Stimulated activated effector memory CD8-positive, alpha-beta T cell treated with anti-CD3 and anti-CD28 coated beads, Interleukin-12 subunit alpha, Interleukin-12 subunit beta, amount 100 ng/mL, for 72 hours (primary cell): ENCODE measurements around the gene HUNK.

Experiments
- ATAC-seq: fragments of 150-1000 bp; cut with Tn5 transposase; 2 replicates; pipeline ENCODE4 v1.10.0; 2021
- DNase-seq, 2 donors: peaks; one replicate each; pipeline ENCODE4 v3.0.0; 2021 to 2022; ENCODE audit warnings: low spot score in 2 of 2
- H3K27ac Mint-ChIP-seq: one replicate; pipeline ENCODE4 v1.8.0; 2022; ENCODE audit warnings: mild to moderate bottlenecking, mixed read lengths
- H3K36me3 Mint-ChIP-seq: one replicate; pipeline ENCODE4 v1.8.0; 2022; ENCODE audit warnings: mild to moderate bottlenecking, mixed read lengths
- H3K4me1 Mint-ChIP-seq: one replicate; pipeline ENCODE4 v1.8.0; 2022; ENCODE audit warnings: mixed read lengths
- H3K4me3 Mint-ChIP-seq: one replicate; pipeline ENCODE4 v1.8.0; 2022; ENCODE audit warnings: mild to moderate bottlenecking, mixed read lengths
- H3K9me3 Mint-ChIP-seq: one replicate; pipeline ENCODE4 v1.8.0; 2022; ENCODE audit warnings: mixed read lengths

Gene HUNK

GRCh38 chr21:31872452-31873274, at the start of gene HUNK:
Gene HUNK (plus strand): TSS chr21:31873020. CDS start chr21:31873675, 655 bp downstream.
- no peaks in the 10 kb centered on the region for H3K9me3 Mint-ChIP-seq
- H3K4me3 Mint-ChIP-seq = peak within 1 kb of the TSS; percentile 55
- no peaks in the 10 kb centered on the region for H3K36me3 Mint-ChIP-seq
- H3K4me1 Mint-ChIP-seq = peaks cover 7% of the 10 kb centered on the region
- ATAC-seq = peak; percentile 31
- H3K27ac Mint-ChIP-seq = no peak within 1 kb of the TSS
- no peak for DNase-seq

- DNase-seq (no peak), ATAC-seq (no peak)
- H3K36me3 Mint-ChIP-seq = no peaks in the 10 kb centered on the region
- H3K9me3 Mint-ChIP-seq = no peaks in the 10 kb centered on the region
- no peaks in the 10 kb centered on the region for H3K4me1 Mint-ChIP-seq
- H3K4me3 Mint-ChIP-seq = no peak overlapping the region
- no peak overlapping the region for H3K27ac Mint-ChIP-seq
Measured at GRCh38 chr21:31829736-31830472, 42.9 kb upstream of the HUNK start.

GRCh38 chr21:31830701-31831100, 42.1 kb upstream of the HUNK start:
- H3K9me3 Mint-ChIP-seq = no peaks in the 10 kb centered on the region
- no peaks in the 10 kb centered on the region for H3K4me1 Mint-ChIP-seq
- ATAC-seq (no peak), DNase-seq (no peak)
- H3K27ac Mint-ChIP-seq = no peak overlapping the region
- H3K4me3 Mint-ChIP-seq = no peak overlapping the region
- H3K36me3 Mint-ChIP-seq = no peaks in the 10 kb centered on the region

GRCh38 chr21:31837041-31837440, 35.8 kb upstream of the HUNK start:
- H3K27ac Mint-ChIP-seq = no peak overlapping the region
- H3K4me3 Mint-ChIP-seq = no peak overlapping the region
- H3K4me1 Mint-ChIP-seq = no peaks in the 10 kb centered on the region
- DNase-seq (no peak), ATAC-seq (no peak)
- no peaks in the 10 kb centered on the region for H3K36me3 Mint-ChIP-seq
- H3K9me3 Mint-ChIP-seq = no peaks in the 10 kb centered on the region

- Mint-ChIP-seq H3K36me3 (no peaks in the 10 kb centered on the region), H3K27ac (no peak overlapping the region), H3K4me3 (no peak overlapping the region), H3K9me3 (no peaks in the 10 kb centered on the region), H3K4me1 (no peaks in the 10 kb centered on the region)
- no peak for ATAC-seq
- no peak for DNase-seq
Measured at GRCh38 chr21:31837618-31838390, 35.0 kb upstream of the HUNK start.

GRCh38 chr21:31838586-31839355, 34.0 kb upstream of the HUNK start:
- H3K36me3 Mint-ChIP-seq = no peaks in the 10 kb centered on the region
- no peak overlapping the region for H3K27ac Mint-ChIP-seq
- ATAC-seq (no peak), DNase-seq (no peak)
- H3K9me3 Mint-ChIP-seq = no peaks in the 10 kb centered on the region
- no peak overlapping the region for H3K4me3 Mint-ChIP-seq
- H3K4me1 Mint-ChIP-seq = no peaks in the 10 kb centered on the region

- Mint-ChIP-seq H3K9me3 (no peaks in the 10 kb centered on the region), H3K4me3 (no peak overlapping the region), H3K27ac (no peak overlapping the region), H3K4me1 (no peaks in the 10 kb centered on the region), H3K36me3 (no peaks in the 10 kb centered on the region)
- DNase-seq = no peak
- ATAC-seq = no peak
Measured at GRCh38 chr21:31844206-31844605, 28.6 kb upstream of the HUNK start.

GRCh38 chr21:31845151-31845729, 27.6 kb upstream of the HUNK start:
- no peak for ATAC-seq
- no peaks in the 10 kb centered on the region for H3K9me3 Mint-ChIP-seq
- no peak for DNase-seq
- no peaks in the 10 kb centered on the region for H3K4me1 Mint-ChIP-seq
- H3K27ac Mint-ChIP-seq = no peak overlapping the region
- H3K4me3 Mint-ChIP-seq = no peak overlapping the region
- no peaks in the 10 kb centered on the region for H3K36me3 Mint-ChIP-seq

- no peak for DNase-seq
- Mint-ChIP-seq H3K4me3 (no peak overlapping the region), H3K36me3 (no peaks in the 10 kb centered on the region), H3K4me1 (no peaks in the 10 kb centered on the region), H3K27ac (no peak overlapping the region), H3K9me3 (no peaks in the 10 kb centered on the region)
- ATAC-seq = no peak
Measured at GRCh38 chr21:31846690-31847089, 26.1 kb upstream of the HUNK start.

- DNase-seq (no peak), ATAC-seq (no peak)
- Mint-ChIP-seq H3K27ac (no peak overlapping the region), H3K9me3 (no peaks in the 10 kb centered on the region), H3K4me3 (no peak overlapping the region), H3K36me3 (no peaks in the 10 kb centered on the region), H3K4me1 (no peaks in the 10 kb centered on the region)
Measured at GRCh38 chr21:31847761-31848160, 25.1 kb upstream of the HUNK start.

- ATAC-seq (no peak), DNase-seq (no peak)
- no peaks in the 10 kb centered on the region for H3K4me1 Mint-ChIP-seq
- H3K4me3 Mint-ChIP-seq = no peak overlapping the region
- no peak overlapping the region for H3K27ac Mint-ChIP-seq
- no peaks in the 10 kb centered on the region for H3K36me3 Mint-ChIP-seq
- H3K9me3 Mint-ChIP-seq = no peaks in the 10 kb centered on the region
Measured at GRCh38 chr21:31848326-31848985, 24.4 kb upstream of the HUNK start.

- ATAC-seq = no peak
- DNase-seq = no peak
- Mint-ChIP-seq H3K36me3 (no peaks in the 10 kb centered on the region), H3K4me1 (no peaks in the 10 kb centered on the region), H3K4me3 (no peak overlapping the region), H3K9me3 (no peaks in the 10 kb centered on the region), H3K27ac (no peak overlapping the region)
Measured at GRCh38 chr21:31850886-31851285, 21.9 kb upstream of the HUNK start.

- no peak for DNase-seq
- H3K9me3 Mint-ChIP-seq = no peaks in the 10 kb centered on the region
- no peaks in the 10 kb centered on the region for H3K4me1 Mint-ChIP-seq
- H3K27ac Mint-ChIP-seq = no peak overlapping the region
- ATAC-seq = no peak
- no peak overlapping the region for H3K4me3 Mint-ChIP-seq
- H3K36me3 Mint-ChIP-seq = no peaks in the 10 kb centered on the region
Measured at GRCh38 chr21:31855180-31855579, 17.6 kb upstream of the HUNK start.

GRCh38 chr21:31857096-31857495, 15.7 kb upstream of the HUNK start:
- H3K4me3 Mint-ChIP-seq = no peak overlapping the region
- no peak overlapping the region for H3K27ac Mint-ChIP-seq
- H3K36me3 Mint-ChIP-seq = no peaks in the 10 kb centered on the region
- no peaks in the 10 kb centered on the region for H3K9me3 Mint-ChIP-seq
- no peak for DNase-seq
- ATAC-seq = no peak
- H3K4me1 Mint-ChIP-seq = no peaks in the 10 kb centered on the region
